Keratinocyte (primary cell): ENCODE measurements around the gene DMAC2L.

Experiments used
- EZH2 ChIP-seq: IDR thresholded peaks from one replicate; pipeline ENCODE4 v1.6.1; 2012; ENCODE audit warnings: inconsistent platforms, mild to moderate bottlenecking, low read length, moderate library complexity
- TF ChIP-seq, protein P1 (sequence below), 3 experiments: IDR thresholded peaks in 1 of 3; conservative IDR thresholded peaks in 1 of 3; optimal IDR thresholded peaks in 1 of 3; 2 replicates in 2 of 3; 3 replicates in 1 of 3; pipeline versions ENCODE3 to v1.5.1; 2011; ENCODE audit warnings: low read length in 3 of 3, mild to moderate bottlenecking in 3 of 3, moderate library complexity in 2 of 3, control low read depth in 1 of 3, inconsistent platforms in 1 of 3; ENCODE audit not compliant: insufficient read depth in 2 of 3; ENCODE audit errors: extremely low read depth in 1 of 3

DNA sequence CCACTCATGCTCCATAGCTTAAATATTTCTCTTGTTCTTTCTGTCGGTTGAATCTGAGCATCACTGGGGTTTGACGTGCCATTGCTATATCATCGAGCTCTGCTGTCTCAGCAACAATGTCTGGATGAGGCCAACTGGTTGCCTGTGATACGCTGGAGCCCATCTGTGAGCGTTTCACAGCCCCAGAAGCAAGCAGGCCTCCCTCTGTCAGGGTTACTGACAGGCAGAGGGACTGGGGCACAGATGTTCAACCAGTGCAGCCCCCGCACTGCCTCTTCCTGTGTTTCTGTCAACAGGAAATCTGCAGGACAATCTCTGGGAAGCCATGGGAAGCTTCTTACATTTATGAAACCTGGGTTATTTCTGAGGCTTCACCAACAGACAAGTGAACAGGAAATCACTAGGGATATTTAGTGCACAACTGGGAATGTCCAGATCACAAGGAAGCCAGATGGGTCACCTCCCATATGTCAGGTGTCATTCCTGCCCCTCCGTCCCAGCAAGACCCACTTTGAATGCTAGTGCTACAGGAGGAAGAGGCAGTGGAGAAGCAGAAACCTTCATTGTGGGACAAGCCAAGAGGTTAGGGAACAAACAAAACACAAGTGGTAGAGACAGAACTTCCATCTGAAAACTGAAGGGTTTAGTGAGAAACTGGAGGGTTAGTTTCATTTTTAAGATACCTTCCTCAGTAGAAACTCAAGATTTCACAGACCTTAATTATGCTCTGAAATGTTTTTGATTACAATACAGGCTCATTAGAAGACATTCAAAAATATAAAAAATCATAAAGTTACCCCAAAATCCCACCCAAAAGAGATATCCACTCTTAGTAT lies 24.1 kb downstream of the DMAC2L start:
- TF ChIP-seq, protein P1, sequence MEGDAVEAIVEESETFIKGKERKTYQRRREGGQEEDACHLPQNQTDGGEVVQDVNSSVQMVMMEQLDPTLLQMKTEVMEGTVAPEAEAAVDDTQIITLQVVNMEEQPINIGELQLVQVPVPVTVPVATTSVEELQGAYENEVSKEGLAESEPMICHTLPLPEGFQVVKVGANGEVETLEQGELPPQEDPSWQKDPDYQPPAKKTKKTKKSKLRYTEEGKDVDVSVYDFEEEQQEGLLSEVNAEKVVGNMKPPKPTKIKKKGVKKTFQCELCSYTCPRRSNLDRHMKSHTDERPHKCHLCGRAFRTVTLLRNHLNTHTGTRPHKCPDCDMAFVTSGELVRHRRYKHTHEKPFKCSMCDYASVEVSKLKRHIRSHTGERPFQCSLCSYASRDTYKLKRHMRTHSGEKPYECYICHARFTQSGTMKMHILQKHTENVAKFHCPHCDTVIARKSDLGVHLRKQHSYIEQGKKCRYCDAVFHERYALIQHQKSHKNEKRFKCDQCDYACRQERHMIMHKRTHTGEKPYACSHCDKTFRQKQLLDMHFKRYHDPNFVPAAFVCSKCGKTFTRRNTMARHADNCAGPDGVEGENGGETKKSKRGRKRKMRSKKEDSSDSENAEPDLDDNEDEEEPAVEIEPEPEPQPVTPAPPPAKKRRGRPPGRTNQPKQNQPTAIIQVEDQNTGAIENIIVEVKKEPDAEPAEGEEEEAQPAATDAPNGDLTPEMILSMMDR (optimal IDR thresholded peaks at IDR 0.05 in 1 of 3, IDR thresholded peaks at IDR 0.05 in 1 of 3, conservative IDR thresholded peaks at IDR 0.05 in 1 of 3; ENCODE audit: extremely low read depth in 1 of 3, insufficient read depth in 2 of 3, low read length in 3 of 3) = no peak
- TF ChIP-seq EZH2 = no peak
